GM12878 (cell line): ENCODE measurements around the gene KIF1C. TPM values are rescaled to one million over a fixed set of nuclear protein-coding genes. Genes with fewer than 3 reads are reported as not detected.

ENCODE experiments used
- BCL11A ChIP-seq: IDR thresholded peaks from 2 replicates; pipeline ENCODE4 v1.6.1; 2011; ENCODE audit warnings: low read depth, low read length
- FOXM1 ChIP-seq: IDR thresholded peaks from 2 replicates; pipeline ENCODE4 v1.6.1; 2012; ENCODE audit warnings: low read depth, mild to moderate bottlenecking, inconsistent platforms, low read length, moderate library complexity
- GABPA ChIP-seq: IDR thresholded peaks from 2 replicates; pipeline ENCODE4 v1.6.1; 2014; ENCODE audit warnings: antibody characterized with exemption, low read depth, mild to moderate bottlenecking, inconsistent platforms
- HCFC1 ChIP-seq: fragments of 150-350 bp; IDR thresholded peaks from 2 replicates; pipeline ENCODE4 v1.6.1; 2014; ENCODE audit warnings: low read length
- LARP7 ChIP-seq: fragments of 450-650 bp; IDR thresholded peaks from 2 replicates; pipeline ENCODE4 v1.6.1; 2017; ENCODE audit warnings: mild to moderate bottlenecking
- MEF2A ChIP-seq: IDR thresholded peaks from 2 replicates; pipeline ENCODE4 v1.6.1; 2011; ENCODE audit warnings: low read depth, mild to moderate bottlenecking, low read length, moderate library complexity; ENCODE audit not compliant: insufficient read depth
- PML ChIP-seq: IDR thresholded peaks from 2 replicates; pipeline ENCODE4 v1.6.1; 2012; ENCODE audit warnings: low read length, inconsistent platforms
- RB1 ChIP-seq: fragments of 450-650 bp; formaldehyde crosslinking; IDR thresholded peaks from 2 replicates; pipeline ENCODE4 v1.6.1; 2017; ENCODE audit warnings: mild to moderate bottlenecking, borderline replicate concordance
- SIX5 ChIP-seq: IDR thresholded peaks from 2 replicates; pipeline ENCODE4 v1.6.1; 2011; ENCODE audit warnings: mild to moderate bottlenecking, low read depth, low read length, moderate library complexity; ENCODE audit not compliant: severe bottlenecking
- SMC3 ChIP-seq: IDR thresholded peaks from 2 replicates; pipeline ENCODE4 v1.6.1; 2011; ENCODE audit warnings: low read length, improper control_type of control experiment, borderline replicate concordance
- TCF12 ChIP-seq: IDR thresholded peaks from 2 replicates; pipeline ENCODE4 v1.6.1; 2011; ENCODE audit warnings: low read depth, mild to moderate bottlenecking, low read length
- WRNIP1 ChIP-seq: IDR thresholded peaks from 2 replicates; pipeline ENCODE4 v1.6.1; 2011; ENCODE audit warnings: low read depth, low read length, improper control_type of control experiment, borderline replicate concordance
- ZNF207 ChIP-seq: fragments of 450-650 bp; IDR thresholded peaks from 2 replicates; pipeline ENCODE4 v1.6.1; 2014; ENCODE audit warnings: antibody characterized with exemption, mild to moderate bottlenecking, borderline replicate concordance
- polyA plus RNA-seq, 11 experiments: library from polyadenylated mRNA; depleted of rRNA in 4 of 11; unstranded in 6 of 11; stranded (reverse) in 5 of 11; fragments of >200 nt; fragmentation: Nextera tagmentation in 4 of 11; fragmentation: Illumina TruSeq in 1 of 11; extraction: Ambion mirVana in 4 of 11; extraction: Trizol in 1 of 11; gene quantifications; 1 replicate in 1 of 11; 2 replicates in 10 of 11; pipeline versions ENCODE4 v1.2.1 to v1.2.3, GENCODE V29; 2011 to 2016; ENCODE audit warnings: inconsistent platforms in 2 of 11, missing spikeins in 2 of 11, low read depth in 1 of 11
- total RNA-seq, 4 experiments: library from RNA; depleted of rRNA in 3 of 4; stranded (reverse); fragments of >200 nt in 3 of 4; fragmentation: Illumina TruSeq in 1 of 4; extraction: Trizol in 1 of 4; gene quantifications; 2 replicates each; pipeline versions ENCODE4 v1.2.1 to v1.2.3, GENCODE V29; 2013 to 2021
- TF ChIP-seq, protein P1 (sequence below): fragments of 450-650 bp; IDR thresholded peaks from 2 replicates; pipeline ENCODE4 v1.6.1; 2018; ENCODE audit warnings: borderline replicate concordance, mild to moderate bottlenecking; ENCODE audit not compliant: partially characterized antibody
- TF ChIP-seq, protein P2 (sequence below): fragments of 450-650 bp; IDR thresholded peaks from 2 replicates; pipeline ENCODE4 v1.6.1; 2017; ENCODE audit warnings: mild to moderate bottlenecking, moderate library complexity
- TF ChIP-seq, protein P3 (sequence below): IDR thresholded peaks from 2 replicates; pipeline ENCODE4 v1.6.1; 2011; ENCODE audit warnings: borderline replicate concordance, low read depth, mild to moderate bottlenecking, moderate library complexity, low read length; ENCODE audit not compliant: insufficient read depth, poor library complexity, severe bottlenecking
- TF ChIP-seq, protein P4 (sequence below): IDR thresholded peaks from 2 replicates; pipeline ENCODE4 v1.6.1; 2011; ENCODE audit warnings: mild to moderate bottlenecking, low read depth, low read length, moderate library complexity; ENCODE audit not compliant: insufficient replicate concordance

KIF1C gene
- total and polyA plus RNA-seq, 10 of the 15 experiments (the other 5 are each of a cell fraction or from before 2014, with no cell fraction given), result 1.4 to 65.9 (median 21.1) TPM

DNA sequence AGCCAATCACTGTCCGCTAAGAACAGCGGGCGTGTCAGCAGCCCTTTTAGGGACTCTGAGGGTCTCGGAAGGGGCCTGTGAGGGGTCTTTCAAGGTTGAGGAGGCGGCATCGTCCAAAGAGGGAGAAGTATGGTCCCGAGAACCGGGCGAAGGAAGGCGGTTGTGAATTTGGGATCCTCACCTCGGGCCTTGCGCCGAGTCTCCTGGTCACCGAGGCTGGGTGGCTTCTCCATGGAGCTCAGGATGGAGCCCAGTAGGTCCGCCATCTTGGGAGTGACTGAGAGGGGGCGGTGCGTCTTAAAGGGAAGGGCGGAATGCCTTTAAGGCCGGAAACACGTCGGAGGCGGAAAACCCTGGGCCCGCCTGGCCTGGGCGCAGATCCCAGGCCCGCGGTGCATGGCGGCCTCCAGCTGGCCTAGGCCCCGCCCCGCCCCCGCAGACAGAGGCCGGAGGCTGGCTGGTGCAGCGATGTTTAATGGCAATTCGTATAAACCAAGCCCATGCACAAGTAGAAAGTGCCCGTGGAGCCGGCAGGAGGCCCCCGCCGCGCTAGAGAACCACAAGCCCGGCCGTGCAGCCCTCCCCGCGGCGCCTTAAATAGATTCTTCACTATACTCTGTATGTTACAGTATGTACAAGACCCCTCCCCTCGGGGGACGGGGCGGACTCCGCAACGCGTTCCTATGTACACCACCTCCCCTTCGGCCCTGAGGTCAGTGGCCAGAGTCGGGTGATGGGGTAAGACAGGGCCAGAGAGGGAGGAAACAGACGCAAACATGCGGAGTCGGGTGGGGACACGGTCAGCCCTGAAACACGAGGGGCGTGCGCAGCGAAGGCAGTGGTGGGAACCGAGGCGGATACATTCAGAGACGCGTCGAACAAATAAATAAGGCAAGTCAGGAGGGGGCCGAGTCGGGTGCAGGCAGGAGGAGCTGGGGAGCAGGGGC lies 29.9 kb upstream of the KIF1C start, which contains the start of gene SPAG7 (continued):
- TF ChIP-seq, protein P1, sequence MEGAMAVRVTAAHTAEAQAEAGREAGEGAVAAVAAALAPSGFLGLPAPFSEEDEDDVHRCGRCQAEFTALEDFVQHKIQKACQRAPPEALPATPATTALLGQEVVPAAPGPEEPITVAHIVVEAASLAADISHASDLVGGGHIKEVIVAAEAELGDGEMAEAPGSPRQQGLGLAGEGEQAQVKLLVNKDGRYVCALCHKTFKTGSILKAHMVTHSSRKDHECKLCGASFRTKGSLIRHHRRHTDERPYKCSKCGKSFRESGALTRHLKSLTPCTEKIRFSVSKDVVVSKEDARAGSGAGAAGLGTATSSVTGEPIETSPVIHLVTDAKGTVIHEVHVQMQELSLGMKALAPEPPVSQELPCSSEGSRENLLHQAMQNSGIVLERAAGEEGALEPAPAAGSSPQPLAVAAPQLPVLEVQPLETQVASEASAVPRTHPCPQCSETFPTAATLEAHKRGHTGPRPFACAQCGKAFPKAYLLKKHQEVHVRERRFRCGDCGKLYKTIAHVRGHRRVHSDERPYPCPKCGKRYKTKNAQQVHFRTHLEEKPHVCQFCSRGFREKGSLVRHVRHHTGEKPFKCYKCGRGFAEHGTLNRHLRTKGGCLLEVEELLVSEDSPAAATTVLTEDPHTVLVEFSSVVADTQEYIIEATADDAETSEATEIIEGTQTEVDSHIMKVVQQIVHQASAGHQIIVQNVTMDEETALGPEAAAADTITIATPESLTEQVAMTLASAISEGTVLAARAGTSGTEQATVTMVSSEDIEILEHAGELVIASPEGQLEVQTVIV, result no peak
- TF ChIP-seq, protein P2, sequence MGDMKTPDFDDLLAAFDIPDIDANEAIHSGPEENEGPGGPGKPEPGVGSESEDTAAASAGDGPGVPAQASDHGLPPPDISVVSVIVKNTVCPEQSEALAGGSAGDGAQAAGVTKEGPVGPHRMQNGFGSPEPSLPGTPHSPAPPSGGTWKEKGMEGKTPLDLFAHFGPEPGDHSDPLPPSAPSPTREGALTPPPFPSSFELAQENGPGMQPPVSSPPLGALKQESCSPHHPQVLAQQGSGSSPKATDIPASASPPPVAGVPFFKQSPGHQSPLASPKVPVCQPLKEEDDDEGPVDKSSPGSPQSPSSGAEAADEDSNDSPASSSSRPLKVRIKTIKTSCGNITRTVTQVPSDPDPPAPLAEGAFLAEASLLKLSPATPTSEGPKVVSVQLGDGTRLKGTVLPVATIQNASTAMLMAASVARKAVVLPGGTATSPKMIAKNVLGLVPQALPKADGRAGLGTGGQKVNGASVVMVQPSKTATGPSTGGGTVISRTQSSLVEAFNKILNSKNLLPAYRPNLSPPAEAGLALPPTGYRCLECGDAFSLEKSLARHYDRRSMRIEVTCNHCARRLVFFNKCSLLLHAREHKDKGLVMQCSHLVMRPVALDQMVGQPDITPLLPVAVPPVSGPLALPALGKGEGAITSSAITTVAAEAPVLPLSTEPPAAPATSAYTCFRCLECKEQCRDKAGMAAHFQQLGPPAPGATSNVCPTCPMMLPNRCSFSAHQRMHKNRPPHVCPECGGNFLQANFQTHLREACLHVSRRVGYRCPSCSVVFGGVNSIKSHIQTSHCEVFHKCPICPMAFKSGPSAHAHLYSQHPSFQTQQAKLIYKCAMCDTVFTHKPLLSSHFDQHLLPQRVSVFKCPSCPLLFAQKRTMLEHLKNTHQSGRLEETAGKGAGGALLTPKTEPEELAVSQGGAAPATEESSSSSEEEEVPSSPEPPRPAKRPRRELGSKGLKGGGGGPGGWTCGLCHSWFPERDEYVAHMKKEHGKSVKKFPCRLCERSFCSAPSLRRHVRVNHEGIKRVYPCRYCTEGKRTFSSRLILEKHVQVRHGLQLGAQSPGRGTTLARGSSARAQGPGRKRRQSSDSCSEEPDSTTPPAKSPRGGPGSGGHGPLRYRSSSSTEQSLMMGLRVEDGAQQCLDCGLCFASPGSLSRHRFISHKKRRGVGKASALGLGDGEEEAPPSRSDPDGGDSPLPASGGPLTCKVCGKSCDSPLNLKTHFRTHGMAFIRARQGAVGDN, result peak; percentile 65; the same call in 1 of the 2 replicates
- TF ChIP-seq PML, result peak; percentile 93
- peak; percentile 28; the same call in 1 of the 2 replicates for TF ChIP-seq SMC3
- no peak for TF ChIP-seq MEF2A
- peak; percentile 70; the same call in 1 of the 2 replicates for TF ChIP-seq RB1
- peak; percentile 72 for TF ChIP-seq LARP7
- peak; percentile 83; the same call in 1 of the 2 replicates for TF ChIP-seq TCF12
- TF ChIP-seq BCL11A, result no peak
- peak; percentile 18; the same call in 1 of the 2 replicates for TF ChIP-seq GABPA
- TF ChIP-seq, protein P3, sequence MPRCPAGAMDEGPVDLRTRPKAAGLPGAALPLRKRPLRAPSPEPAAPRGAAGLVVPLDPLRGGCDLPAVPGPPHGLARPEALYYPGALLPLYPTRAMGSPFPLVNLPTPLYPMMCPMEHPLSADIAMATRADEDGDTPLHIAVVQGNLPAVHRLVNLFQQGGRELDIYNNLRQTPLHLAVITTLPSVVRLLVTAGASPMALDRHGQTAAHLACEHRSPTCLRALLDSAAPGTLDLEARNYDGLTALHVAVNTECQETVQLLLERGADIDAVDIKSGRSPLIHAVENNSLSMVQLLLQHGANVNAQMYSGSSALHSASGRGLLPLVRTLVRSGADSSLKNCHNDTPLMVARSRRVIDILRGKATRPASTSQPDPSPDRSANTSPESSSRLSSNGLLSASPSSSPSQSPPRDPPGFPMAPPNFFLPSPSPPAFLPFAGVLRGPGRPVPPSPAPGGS, result peak; percentile 67
- TF ChIP-seq, protein P4, sequence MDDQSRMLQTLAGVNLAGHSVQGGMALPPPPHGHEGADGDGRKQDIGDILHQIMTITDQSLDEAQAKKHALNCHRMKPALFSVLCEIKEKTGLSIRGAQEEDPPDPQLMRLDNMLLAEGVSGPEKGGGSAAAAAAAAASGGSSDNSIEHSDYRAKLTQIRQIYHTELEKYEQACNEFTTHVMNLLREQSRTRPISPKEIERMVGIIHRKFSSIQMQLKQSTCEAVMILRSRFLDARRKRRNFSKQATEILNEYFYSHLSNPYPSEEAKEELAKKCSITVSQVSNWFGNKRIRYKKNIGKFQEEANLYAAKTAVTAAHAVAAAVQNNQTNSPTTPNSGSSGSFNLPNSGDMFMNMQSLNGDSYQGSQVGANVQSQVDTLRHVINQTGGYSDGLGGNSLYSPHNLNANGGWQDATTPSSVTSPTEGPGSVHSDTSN, result peak; percentile 39
- TF ChIP-seq SIX5, result peak; percentile 15
- TF ChIP-seq HCFC1, result 0 out of 2 replicates have a peak, but pooled peaks have one; percentile 35
- TF ChIP-seq FOXM1, result no peak; the same call in 1 of the 2 replicates
- peak; percentile 44; the same call in 1 of the 2 replicates for TF ChIP-seq ZNF207
- 0 out of 2 replicates have a peak, but pooled peaks have one; percentile 67 for TF ChIP-seq WRNIP1
